NCI-H2227 (cell line): ENCODE data around the gene NUCB2.

Source experiments
- DNase-seq: peaks from one replicate; lab custom pipeline; 2025; ENCODE audit not compliant: unreplicated experiment; lab: John Stamatoyannopoulos, UW

The NUCB2 gene

DNA sequence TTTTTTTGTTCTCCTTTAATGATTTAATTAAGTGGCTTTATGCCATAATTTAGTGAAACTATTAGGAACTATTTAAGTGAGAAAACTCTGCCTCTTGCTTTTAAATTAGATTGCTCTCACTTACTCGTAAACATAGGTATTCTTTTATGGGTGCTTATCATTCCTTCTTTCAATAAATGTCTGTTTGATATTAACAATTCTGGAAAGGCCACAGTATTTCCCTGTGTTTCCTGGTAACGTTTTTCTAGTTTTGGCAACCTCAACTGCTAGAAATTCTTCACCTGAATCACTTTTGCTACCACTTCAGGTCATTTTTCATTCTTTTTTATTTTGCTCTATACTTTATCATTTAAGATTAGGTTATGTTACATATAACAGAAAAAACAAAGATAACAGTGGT lies 55.1 kb downstream of the NUCB2 start:
- no peak for DNase-seq

DNA sequence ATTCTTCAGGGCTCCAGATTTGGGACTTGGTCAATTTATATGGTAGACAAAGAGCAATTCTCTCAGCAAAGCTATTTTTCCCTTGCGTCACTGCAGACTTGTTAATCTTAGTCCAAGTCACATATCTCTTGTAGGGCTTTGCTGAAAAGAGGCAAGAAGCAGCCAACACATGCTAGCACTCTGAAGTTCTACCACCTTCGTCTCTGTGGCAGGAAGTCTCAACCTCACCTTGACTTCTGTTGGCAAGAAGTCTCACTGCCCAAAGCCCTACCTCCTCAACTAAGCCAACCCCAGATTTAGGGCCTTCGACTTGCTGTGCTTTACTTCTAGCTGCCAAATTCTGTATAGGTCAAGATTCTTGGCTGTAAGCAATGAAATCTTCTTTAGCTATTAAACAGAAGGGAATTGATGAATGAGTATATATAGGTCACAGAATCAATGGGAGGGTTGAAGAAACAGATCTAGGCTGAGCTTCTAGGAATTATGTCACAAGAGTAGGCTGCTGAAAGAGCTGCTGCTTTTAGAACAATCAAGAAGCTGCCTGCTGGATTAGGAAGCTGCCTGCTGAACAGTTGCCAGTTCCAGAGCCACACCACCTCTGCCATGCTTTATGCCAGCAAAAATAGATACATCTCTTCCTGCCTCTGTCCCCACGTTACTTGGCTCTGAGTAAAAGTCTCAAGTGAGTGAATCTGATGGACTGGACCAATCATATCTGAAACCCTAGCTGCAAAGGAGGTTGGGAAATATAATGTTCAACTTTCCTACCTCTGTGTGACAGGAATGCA lies 57.5 kb downstream of the NUCB2 start:
- DNase-seq, result no peak

DNA sequence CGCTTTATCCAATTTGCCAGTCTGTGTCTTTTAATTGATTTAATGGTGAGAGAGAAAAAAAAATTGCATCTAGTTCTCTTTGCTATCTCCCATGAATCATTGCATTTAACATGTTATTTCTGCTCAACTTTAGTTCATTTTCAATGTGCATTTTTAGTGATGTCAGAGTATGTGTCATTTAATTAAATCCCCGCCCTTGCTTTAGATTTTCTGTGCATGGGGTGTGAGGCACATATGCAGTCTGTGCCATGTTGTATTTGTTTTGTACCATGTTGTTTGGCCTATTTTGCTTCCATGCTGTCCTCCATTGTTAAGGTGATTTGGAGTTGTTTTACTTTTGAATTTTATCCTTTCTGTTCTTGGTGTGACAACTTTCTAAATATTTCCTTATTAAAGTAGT lies 66.7 kb downstream of the NUCB2 start:
- DNase-seq, result no peak

DNA sequence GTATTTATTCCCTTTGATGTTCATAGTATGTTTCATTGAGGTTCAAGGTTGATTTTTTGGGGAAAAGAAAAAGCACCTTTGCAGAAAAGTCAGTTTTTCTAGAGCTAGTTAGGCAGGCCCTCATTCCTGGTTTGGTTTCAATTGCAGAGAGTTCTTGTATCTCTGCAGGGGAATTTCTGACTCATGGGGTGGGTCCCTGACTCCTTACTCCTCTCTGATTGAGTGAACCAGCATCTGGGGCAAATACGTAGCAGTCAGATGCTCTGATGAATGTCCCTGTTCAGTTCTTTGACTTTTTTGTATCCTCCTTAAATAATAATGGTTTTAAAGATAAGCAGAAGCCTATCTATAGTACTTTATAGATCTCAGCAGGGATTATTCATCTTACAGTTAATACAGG lies 67.4 kb downstream of the NUCB2 start:
- DNase-seq, result no peak

DNA sequence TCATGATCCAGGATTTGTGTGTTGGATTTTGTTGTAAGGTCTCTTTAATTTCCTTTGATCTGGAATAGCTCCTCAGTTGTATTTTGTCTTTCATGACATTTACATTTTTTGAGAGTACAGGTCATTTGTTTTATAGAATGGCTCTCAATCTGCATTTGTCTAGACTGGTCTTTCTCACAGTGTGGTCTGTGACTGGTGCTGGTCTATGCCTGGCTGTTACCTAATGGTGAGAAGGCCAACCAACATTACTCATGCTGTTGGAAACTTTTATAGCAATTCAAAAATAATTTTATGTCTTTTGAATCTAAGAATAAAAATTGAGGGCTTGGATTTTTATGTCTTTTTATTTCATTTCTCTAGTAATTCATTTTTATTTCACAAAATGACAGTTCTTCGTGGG lies 71.1 kb downstream of the NUCB2 start:
- DNase-seq, result no peak

DNA sequence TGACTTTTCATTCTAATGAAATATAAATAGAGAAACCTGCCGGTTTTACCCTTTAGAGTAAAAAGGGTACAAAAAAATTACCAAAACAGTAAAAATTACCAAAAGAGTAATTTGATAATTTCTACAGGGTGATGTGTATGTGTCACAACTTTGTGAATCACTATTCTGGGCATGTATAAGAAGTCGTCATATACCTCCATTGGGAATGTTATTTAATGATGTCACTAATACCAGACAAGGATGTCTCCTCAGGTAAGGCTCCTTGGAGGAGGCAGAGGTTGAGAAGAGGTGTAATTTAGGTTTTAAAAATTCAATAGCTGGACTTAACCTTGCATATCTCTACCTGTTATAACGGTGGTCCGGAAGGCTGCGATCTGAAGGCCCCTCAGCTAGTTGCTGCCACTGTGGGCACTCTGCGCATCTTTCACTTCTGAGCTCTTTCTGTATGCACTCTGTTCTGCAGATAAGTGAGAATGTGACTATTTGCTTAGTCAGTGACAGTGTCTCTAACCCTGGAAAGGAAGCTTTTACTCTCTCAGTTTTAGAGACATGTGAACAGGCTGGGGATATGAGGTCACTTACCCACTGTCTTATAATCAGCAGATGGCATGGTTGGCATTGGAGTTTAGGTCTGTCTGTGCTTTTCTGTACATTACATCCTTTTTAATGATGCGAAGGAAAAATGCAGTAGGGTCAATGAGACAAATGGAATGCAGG lies 74.1 kb downstream of the NUCB2 start:
- no peak for DNase-seq

DNA sequence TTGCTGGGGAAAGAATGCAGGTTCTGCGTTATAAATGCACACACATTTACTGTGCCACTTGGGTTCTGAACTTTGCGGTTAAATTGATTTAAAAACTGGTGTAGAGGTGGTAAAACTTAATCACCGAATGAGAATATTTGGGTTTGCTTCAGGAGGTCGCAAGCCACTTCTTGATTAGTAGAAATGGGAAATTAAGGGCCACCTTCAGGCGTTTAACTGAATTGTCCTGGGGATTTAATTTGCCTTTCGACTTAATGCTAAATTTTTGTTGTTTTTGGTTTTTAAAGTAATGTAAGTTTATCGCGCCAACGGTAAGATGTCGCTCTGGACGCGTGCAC lies 74.6 kb downstream of the NUCB2 start:
- DNase-seq, result no peak

DNA sequence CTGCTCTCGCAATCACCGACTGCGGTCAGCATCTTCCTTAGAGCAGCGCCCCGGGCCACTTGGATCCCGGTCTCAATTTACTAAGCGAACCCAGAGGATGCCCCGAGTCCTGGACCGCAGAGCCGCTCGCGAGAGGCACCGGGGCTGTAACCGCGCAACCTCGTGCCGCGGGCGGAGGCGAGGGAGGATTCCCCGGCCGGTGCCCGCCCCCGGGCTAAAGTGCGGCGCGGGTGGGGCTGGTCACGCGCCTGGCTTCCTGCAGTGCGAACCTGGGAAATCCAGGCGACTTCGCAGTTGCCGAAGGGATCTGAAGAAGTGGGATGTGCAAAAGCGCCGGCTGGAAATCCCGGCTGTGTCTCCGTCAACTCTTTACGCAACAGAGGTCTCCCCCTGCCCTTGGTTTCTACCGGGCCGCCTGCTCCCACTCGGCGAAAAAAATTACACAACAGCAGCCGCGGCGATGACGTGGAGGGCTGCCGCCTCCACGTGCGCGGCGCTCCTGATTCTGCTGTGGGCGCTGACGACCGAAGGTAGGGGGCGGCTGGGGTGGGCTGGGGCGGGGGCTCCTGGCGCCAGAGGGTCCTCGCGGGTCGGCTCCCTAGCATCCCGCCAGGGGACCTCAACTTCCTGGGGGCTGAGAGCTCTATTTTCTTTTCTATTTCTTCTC lies 75.1 kb downstream of the NUCB2 start, which contains the start of gene NCR3LG1:
NCR3LG1 (plus strand) TSS at position 291 of the 667 bp plus-strand sequence; CDS start at position 461, 170 bp downstream.
- peak; percentile 90 for DNase-seq

DNA sequence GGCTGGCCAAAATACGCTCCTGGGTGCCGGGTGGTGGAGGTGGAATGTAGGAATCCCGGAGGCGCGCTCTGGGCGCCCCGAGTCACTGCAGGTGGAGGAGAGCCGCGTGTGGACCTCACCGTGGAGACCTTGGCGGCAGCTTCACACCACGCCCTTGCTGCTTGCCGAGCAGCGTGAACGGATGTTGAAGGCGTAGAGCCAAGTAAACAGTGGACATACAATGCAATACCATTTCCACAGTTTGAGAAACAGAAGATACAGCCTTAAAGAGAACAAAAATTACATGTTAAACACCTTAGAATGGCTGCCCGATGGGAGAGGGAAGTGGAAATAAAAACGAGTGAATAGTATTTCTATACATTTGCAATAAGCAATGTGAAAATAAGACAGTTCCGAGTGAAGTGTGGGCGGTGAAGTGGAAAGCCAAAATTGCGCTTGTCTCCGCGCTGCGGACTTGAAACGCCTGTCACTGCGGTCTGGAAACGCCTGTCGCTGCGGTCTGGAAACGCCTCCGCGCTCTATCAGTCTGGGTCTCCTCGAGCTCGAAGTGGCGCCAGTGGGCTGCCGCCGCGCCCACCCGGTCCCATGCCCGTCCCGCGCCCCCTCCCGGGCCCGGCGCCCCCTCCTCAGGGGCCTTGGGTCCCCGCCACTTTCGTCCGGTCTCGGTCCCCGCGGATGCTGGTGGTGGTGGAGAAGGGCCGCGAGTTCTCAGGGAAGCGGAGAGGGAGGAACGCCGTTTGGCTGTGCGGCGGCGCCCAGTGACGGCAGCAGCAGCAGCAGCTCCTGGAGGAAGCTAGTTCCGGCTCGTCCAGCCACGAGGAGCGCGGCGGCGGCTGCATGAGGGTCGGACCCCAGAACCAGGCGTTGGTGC lies 76.6 kb downstream of the NUCB2 start:
- peak; percentile 86 for DNase-seq

DNA sequence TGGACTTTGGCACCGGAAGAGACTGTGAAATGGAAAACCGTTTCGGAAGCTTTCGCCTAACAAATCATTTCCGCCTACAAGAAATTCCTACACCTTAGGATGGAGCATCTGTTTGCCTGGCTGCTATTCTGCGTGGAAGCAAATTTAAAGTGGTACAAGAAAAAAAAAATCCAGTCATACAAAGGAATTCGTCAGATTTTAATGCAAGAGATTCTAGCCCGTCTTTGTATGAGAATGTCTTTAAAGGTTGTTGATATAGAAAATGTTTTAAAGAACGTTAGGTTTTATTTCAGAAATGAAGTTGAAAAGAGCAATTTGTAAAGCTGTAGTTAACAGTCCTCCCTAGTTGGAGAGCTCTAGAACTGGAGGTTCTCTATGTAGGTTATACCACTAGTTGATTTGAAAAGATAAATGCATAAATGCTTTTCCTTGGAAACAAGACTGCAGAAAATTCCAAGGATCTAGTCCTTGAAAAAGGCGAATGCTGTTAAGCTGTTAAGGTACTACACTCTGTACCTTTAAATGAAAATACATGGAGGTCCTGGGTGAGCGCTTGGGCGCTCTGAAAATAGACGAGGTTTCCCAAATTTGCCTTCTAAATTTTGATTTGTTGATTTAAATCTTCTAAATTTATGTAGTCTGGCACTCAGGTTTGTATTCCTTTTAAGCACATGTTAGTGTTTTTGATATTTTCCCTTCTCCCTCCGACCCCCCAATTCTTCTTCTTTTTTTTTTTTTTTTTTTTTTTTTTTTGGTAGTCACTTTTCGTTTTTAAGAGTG lies 77.5 kb downstream of the NUCB2 start:
- no peak for DNase-seq

DNA sequence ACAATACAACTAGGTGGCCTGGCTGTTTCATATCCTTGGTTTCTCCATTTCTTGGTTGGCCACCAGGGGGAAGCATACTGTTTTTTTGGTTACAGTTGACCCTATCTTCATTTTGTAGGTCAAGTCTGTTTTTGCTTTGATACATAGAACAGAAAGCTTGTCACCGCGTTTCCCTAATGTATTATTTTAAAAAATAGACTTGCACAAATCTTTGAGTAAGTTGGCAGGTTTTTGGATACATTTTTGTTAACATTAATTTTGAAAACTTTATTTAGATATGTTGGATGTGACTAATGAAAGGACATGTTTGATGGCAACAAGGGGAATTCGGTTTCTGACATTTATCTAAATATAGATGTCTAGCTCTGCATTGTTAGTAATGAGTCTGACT lies 78.1 kb downstream of the NUCB2 start:
- peak; percentile 81 for DNase-seq

DNA sequence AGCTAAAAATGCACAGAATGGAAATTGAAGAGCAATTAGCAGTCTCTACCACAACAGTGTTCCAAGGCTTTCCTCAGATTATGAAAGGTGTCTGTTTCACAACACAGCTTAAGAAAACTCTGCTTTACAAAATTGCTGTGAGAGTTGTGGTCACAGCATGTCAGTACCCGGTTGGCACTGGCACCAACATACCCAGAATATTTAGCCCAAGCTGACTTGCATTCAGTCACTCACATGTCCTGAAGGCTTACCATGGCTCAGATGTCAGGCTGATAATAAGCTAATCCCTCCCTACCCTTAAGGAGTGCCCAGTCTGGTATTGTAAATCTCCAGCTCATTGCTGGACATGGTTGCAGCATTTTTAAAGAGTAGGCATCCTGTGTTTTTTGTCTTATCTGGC lies 90.0 kb downstream of the NUCB2 start:
- DNase-seq, result no peak

DNA sequence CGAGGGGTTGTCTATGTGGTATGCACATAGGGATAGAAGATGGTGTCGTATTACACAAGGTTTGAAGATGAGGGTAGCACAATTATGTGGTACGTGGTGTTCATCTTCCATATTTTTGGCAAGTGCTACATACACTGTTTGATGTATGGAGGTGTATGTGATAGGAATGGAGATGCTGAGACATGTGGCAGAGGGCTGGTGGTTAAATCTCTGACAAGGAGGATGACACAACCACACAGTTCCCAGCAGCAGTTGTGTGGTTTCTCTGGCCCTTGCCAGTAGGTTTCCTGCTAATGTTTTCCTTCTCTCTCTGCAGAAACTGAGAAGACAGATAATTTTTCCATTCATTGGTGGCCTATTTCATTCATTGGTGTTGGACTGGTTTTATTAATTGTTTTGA lies 92.0 kb downstream of the NUCB2 start:
- no peak for DNase-seq

DNA sequence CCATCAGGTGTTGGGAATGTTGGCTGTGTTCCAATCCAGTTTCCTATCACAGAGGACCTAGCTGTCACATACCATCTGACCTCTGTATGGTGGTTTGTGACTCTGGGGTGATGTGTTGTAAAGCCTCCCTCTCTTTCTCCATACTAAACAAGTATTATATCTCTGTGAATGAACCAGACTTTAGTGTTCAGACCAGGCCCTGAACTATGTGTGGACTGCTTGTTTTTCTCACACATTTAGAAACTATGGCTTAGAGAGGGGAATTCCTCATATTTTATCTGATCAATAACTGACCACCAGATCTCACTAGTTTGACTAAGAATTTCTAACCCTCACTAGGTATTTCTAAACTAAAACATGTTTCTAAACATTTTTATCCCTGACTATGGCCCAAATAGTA lies 92.6 kb downstream of the NUCB2 start:
- no peak for DNase-seq

DNA sequence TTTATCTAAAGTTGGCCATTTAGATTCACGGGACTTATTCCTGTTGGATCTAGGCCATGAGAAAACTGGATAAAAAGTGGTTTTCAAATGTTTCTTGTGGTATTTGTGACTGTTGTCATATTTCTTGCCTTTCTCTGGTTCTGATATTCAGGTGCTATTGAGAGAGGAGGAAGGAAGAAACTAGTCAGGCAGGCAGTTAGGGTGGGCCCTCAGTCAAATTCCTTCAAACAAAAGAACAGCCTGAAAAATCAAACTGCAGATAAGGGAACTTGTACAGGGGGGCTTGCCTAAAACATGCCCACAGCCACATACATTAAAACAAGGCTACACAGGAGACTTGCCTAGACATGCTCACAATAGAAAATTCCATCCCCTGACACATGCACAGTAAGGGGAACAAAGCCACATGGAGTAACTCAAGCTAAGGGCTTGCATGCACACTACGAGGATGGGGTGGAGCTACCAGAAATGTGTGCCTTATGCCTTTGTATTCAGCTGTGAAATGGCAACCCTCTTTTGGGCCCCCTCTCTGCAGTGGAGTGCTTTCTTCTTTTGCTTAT lies 93.2 kb downstream of the NUCB2 start:
- no peak for DNase-seq

DNA sequence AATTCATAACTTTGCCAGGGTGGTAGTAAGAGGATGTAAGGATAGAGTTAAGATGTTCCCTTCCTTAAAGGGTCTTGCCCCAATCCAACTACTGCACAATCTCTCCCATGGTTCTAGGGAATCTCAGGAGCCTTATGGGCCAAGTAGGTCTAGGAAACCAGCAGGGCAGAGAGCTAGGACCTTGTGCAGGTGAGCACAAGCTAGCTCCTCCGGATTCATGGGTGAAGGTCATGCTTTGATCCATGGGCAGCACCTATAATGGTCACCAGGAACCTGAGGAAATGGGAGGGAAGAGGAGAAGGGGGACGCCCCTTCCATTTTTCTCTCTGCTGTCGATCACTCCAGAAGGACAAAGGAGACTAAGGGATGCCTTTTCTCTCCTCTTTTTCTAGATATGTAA lies 95.1 kb downstream of the NUCB2 start:
- peak; percentile 46 for DNase-seq

DNA sequence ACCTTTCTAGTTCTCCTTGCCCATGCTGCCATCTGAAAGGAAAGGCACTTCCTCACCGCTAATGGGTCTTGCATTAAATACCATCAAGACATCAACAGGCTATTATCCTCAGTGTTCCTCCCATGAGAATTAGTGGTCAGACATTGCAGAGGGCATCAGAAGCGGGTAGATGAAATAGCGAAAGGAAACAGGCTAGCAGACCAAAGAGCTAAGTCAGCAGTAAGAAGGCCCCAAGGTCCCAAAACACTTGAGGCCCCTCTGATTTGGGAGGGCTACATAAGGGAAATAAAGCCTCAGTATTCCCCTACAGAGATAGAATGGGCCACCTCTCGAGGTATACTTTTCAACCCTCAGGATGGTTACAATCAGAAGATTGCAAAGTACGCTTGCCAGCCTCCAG lies 99.0 kb downstream of the NUCB2 start:
- DNase-seq, result no peak

DNA sequence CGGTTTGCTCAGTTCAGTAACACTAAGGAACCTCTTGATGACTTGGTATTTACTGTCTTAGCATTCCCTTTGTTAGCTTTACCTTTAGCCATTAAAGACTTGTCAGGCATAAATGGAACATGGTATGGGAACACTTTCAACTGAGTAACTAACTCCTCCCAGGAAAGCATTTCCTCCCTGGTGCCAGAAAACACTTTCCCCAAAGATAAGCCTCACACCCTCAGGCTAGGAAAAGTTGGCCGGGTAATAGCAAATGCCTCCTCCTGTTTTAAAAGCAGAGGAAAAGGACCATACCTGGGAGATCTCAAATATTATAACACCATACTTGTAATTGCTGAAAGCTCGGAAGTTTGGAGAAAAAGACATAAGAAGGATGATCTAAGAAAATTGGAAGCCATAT lies 100.0 kb downstream of the NUCB2 start:
- no peak for DNase-seq

DNA sequence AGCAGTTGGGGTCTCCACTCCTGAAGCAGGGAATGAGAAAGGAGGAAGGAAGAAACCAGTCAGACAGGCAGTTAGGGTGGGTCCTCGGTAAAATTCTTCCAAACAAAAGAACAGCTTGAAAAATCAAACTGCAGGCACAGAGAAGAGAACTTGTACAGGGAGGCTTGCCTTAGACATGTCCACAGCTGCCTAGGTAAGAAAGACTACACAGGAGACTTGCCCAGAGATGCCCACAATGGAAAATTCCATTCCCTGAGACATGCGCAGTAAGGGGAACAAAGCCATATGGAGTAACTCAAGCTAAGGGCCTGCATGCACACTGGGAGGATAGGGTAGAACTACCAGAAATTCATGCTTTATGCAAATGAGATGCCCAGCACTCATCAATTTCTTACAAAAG lies 102.1 kb downstream of the NUCB2 start:
- no peak for DNase-seq
